HG03457 (cell line): ENCODE data around the gene DLG5.

Experiments used
- ATAC-seq: cut with Tn5 transposase; IDR thresholded peaks from one replicate; pipeline ENCODE4 v1.9.1; 2021; ENCODE audit warnings: moderate number of reproducible peaks; ENCODE audit not compliant: unreplicated experiment

The DLG5 gene

GRCh38 chr10:77849039-77849664, 77.4 kb downstream of the DLG5 start:
- no peak for ATAC-seq

GRCh38 chr10:77846718-77847311, 79.7 kb downstream of the DLG5 start:
- ATAC-seq, result no peak

GRCh38 chr10:77845451-77845850, 81.1 kb downstream of the DLG5 start:
- ATAC-seq, result no peak

GRCh38 chr10:77844713-77845445, 81.7 kb downstream of the DLG5 start:
- no peak for ATAC-seq

- no peak for ATAC-seq
Observed at GRCh38 chr10:77844177-77844576, 82.4 kb downstream of the DLG5 start.

- ATAC-seq, result no peak
Observed at GRCh38 chr10:77843264-77843663, 83.3 kb downstream of the DLG5 start.

- no peak for ATAC-seq
Observed at GRCh38 chr10:77842652-77843212, 83.8 kb downstream of the DLG5 start.

GRCh38 chr10:77841711-77842375, 84.7 kb downstream of the DLG5 start:
- ATAC-seq, result no peak

- no peak for ATAC-seq
Observed at GRCh38 chr10:77840636-77841035, 85.9 kb downstream of the DLG5 start.

- ATAC-seq, result no peak
Observed at GRCh38 chr10:77837925-77838595, 88.5 kb downstream of the DLG5 start.

- peak; percentile 47 for ATAC-seq
Observed at GRCh38 chr10:77837248-77837924, 89.2 kb downstream of the DLG5 start.

GRCh38 chr10:77836299-77836820, 90.2 kb downstream of the DLG5 start:
- peak; percentile 83 for ATAC-seq

- no peak for ATAC-seq
Observed at GRCh38 chr10:77835669-77836086, 90.9 kb downstream of the DLG5 start.

GRCh38 chr10:77834943-77835668, 91.4 kb downstream of the DLG5 start:
- ATAC-seq, result no peak

- no peak for ATAC-seq
Observed at GRCh38 chr10:77834540-77834939, 92.0 kb downstream of the DLG5 start.

- no peak for ATAC-seq
Observed at GRCh38 chr10:77833792-77834191, 92.8 kb downstream of the DLG5 start.

GRCh38 chr10:77833225-77833624, 93.3 kb downstream of the DLG5 start:
- ATAC-seq, result no peak

- ATAC-seq, result no peak
Observed at GRCh38 chr10:77832238-77832637, 94.3 kb downstream of the DLG5 start.

- ATAC-seq, result no peak
Observed at GRCh38 chr10:77829356-77829755, 97.2 kb downstream of the DLG5 start.
